KOPT-K1 (cell line): Measurements from ENCODE around the gene SSH3.
"Not testable (repeated sequence)": the region's sequence is repeated elsewhere in the genome, so short reads cannot be mapped to it uniquely, and the experiment has no call there.

Experiments used
- H3K27ac ChIP-seq: fragments of 200-600 bp; sonication (generic); 2 replicates; pipeline ENCODE4 v1.5.1; 2016; ENCODE audit warnings: antibody characterized with exemption, mild to moderate bottlenecking, low read depth, low read length; ENCODE audit not compliant: poor library complexity, severe bottlenecking
- H3K36me3 ChIP-seq: fragments of 200-600 bp; sonication (generic); 2 replicates; pipeline ENCODE4 v1.5.1; 2017; ENCODE audit warnings: antibody characterized with exemption, mild to moderate bottlenecking, low read length, moderate library complexity; ENCODE audit not compliant: insufficient read depth
- H3K9me3 ChIP-seq: fragments of 200-600 bp; sonication (generic); 2 replicates; pipeline ENCODE4 v1.5.1; 2017; ENCODE audit warnings: antibody characterized with exemption, low read length, mild to moderate bottlenecking; ENCODE audit not compliant: insufficient read depth, poor library complexity, severe bottlenecking

The SSH3 gene

GRCh38 chr11:67317205-67317887 is 14.0 kb downstream of the SSH3 start:
- Histone ChIP-seq H3K27ac (peak overlapping the region; percentile 92), H3K9me3 (no peaks in the 10 kb centered on the region), H3K36me3 (peaks cover 5% of the 10 kb centered on the region; the same call in 1 of the 2 replicates)

GRCh38 chr11:67317888-67318555 is 14.7 kb downstream of the SSH3 start:
- Histone ChIP-seq H3K27ac (peak overlapping the region; percentile 92), H3K9me3 (no peaks in the 10 kb centered on the region), H3K36me3 (no peaks in the 10 kb centered on the region)

GRCh38 chr11:67318876-67319275 is 15.5 kb downstream of the SSH3 start:
- not testable (repeated sequence) for H3K27ac ChIP-seq, H3K9me3 ChIP-seq, H3K36me3 ChIP-seq

GRCh38 chr11:67320011-67320410 is 16.7 kb downstream of the SSH3 start:
- no peak overlapping the region for H3K27ac ChIP-seq
- no peaks in the 10 kb centered on the region for H3K36me3 ChIP-seq
- H3K9me3 ChIP-seq = no peaks in the 10 kb centered on the region

- no peaks in the 10 kb centered on the region for H3K36me3 ChIP-seq
- H3K27ac ChIP-seq = no peak overlapping the region
Observed at GRCh38 chr11:67320691-67321090, 17.4 kb downstream of the SSH3 start.

GRCh38 chr11:67321313-67321871 is 18.1 kb downstream of the SSH3 start:
- Histone ChIP-seq H3K27ac (no peak overlapping the region), H3K36me3 (no peaks in the 10 kb centered on the region), H3K9me3 (no peaks in the 10 kb centered on the region)

More at GRCh38 chr11:67320691-67321090, 17.4 kb downstream of the SSH3 start:
- H3K9me3 ChIP-seq = no peaks in the 10 kb centered on the region

- H3K27ac ChIP-seq = no peak overlapping the region
- H3K9me3 ChIP-seq = no peaks in the 10 kb centered on the region
- no peaks in the 10 kb centered on the region for H3K36me3 ChIP-seq
Observed at GRCh38 chr11:67322049-67322448, 18.7 kb downstream of the SSH3 start.

- Histone ChIP-seq H3K36me3 (no peaks in the 10 kb centered on the region), H3K9me3 (no peaks in the 10 kb centered on the region), H3K27ac (no peak overlapping the region)
Observed at GRCh38 chr11:67323526-67323925, 20.2 kb downstream of the SSH3 start.

GRCh38 chr11:67332081-67332691 is 28.9 kb downstream of the SSH3 start:
- Histone ChIP-seq H3K36me3 (no peaks in the 10 kb centered on the region), H3K27ac (no peak overlapping the region), H3K9me3 (no peaks in the 10 kb centered on the region)

- H3K9me3 ChIP-seq = no peaks in the 10 kb centered on the region
- H3K27ac ChIP-seq = no peak overlapping the region
- H3K36me3 ChIP-seq = no peaks in the 10 kb centered on the region
Observed at GRCh38 chr11:67337257-67337656, 33.9 kb downstream of the SSH3 start.

GRCh38 chr11:67344264-67344663 is 40.9 kb downstream of the SSH3 start:
- H3K27ac ChIP-seq = no peak overlapping the region
- no peaks in the 10 kb centered on the region for H3K9me3 ChIP-seq
- H3K36me3 ChIP-seq = no peaks in the 10 kb centered on the region

- Histone ChIP-seq H3K27ac (no peak overlapping the region), H3K9me3 (no peaks in the 10 kb centered on the region), H3K36me3 (no peaks in the 10 kb centered on the region)
Observed at GRCh38 chr11:67345247-67345919, 42.1 kb downstream of the SSH3 start.

GRCh38 chr11:67345920-67346819 is 42.8 kb downstream of the SSH3 start:
- Histone ChIP-seq H3K9me3 (no peaks in the 10 kb centered on the region), H3K36me3 (no peaks in the 10 kb centered on the region), H3K27ac (no peak overlapping the region)
